ENCODE data around the gene COLGALT1.

The COLGALT1 gene

DNA sequence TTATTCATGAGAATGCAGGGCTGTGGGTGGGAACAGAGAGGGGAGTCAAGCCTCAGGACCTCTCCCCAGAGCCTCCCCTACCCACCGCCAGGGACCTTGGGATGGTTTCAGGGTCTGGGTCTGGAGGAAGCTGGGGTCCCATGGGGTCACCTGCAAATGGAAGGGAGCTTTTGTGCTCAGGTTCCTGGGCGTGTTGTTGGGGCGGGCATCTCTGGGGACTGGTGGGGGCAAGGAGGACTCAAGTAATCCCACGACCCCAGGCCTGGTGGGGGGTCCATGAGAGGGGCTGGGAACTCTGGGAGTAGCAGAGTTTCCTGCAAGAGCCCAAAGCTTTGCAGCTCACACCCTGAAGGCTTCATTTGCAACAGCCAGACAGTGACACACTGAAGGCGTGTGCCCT, 72.5 kb downstream of the COLGALT1 start:
- TF ChIP-seq, protein P1, sequence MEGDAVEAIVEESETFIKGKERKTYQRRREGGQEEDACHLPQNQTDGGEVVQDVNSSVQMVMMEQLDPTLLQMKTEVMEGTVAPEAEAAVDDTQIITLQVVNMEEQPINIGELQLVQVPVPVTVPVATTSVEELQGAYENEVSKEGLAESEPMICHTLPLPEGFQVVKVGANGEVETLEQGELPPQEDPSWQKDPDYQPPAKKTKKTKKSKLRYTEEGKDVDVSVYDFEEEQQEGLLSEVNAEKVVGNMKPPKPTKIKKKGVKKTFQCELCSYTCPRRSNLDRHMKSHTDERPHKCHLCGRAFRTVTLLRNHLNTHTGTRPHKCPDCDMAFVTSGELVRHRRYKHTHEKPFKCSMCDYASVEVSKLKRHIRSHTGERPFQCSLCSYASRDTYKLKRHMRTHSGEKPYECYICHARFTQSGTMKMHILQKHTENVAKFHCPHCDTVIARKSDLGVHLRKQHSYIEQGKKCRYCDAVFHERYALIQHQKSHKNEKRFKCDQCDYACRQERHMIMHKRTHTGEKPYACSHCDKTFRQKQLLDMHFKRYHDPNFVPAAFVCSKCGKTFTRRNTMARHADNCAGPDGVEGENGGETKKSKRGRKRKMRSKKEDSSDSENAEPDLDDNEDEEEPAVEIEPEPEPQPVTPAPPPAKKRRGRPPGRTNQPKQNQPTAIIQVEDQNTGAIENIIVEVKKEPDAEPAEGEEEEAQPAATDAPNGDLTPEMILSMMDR (conservative IDR thresholded peaks at IDR 0.05; ENCODE audit: low read depth, low read length), result no peak
- DNase-seq (ENCODE audit: low read depth), result no peak
- no peak overlapping the region for H3K4me3 ChIP-seq (ENCODE audit: low read depth, low read length)

GRCh38 chr19:17629760-17630159, 74.3 kb downstream of the COLGALT1 start:
- no peak overlapping the region for H3K4me3 ChIP-seq (ENCODE audit: low read depth, low read length)
- TF ChIP-seq, protein P1 (conservative IDR thresholded peaks at IDR 0.05; ENCODE audit: low read depth, low read length), result no peak
- no peak for DNase-seq (ENCODE audit: low read depth)

DNA sequence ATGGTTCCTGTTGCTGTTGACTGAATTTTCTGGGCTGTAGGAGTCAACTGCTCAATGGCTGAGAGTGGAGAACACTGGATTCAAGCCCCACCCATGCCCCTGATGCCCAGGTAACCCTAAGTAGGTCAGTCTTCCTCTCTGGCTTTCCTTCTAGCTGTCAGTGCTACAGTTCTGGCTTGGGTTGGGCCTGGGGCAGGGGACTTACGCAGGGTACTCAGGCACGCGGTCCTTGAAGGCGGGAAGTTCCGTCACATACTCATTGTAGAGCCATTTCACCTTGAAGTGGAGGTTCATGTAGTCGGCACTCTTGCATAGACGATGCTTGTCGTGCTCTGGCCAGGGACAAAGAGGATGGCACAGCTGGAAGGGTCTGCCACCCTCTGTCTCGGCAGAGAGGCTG, 77.1 kb downstream of the COLGALT1 start:
- TF ChIP-seq, protein P1 (conservative IDR thresholded peaks at IDR 0.05; ENCODE audit: low read depth, low read length), result no peak
- H3K4me3 ChIP-seq (ENCODE audit: low read depth, low read length), result no peak overlapping the region

More for the DNA sequence above, 77.1 kb downstream of the COLGALT1 start:
- DNase-seq (ENCODE audit: low read depth), result no peak

All from choroid plexus epithelial cell (primary cell).